ENCODE data around the gene UHRF1.
"Not testable (repeated sequence)": the region's sequence is repeated elsewhere in the genome, so short reads cannot be mapped to it uniquely, and the experiment has no call there.

UHRF1 gene

DNA sequence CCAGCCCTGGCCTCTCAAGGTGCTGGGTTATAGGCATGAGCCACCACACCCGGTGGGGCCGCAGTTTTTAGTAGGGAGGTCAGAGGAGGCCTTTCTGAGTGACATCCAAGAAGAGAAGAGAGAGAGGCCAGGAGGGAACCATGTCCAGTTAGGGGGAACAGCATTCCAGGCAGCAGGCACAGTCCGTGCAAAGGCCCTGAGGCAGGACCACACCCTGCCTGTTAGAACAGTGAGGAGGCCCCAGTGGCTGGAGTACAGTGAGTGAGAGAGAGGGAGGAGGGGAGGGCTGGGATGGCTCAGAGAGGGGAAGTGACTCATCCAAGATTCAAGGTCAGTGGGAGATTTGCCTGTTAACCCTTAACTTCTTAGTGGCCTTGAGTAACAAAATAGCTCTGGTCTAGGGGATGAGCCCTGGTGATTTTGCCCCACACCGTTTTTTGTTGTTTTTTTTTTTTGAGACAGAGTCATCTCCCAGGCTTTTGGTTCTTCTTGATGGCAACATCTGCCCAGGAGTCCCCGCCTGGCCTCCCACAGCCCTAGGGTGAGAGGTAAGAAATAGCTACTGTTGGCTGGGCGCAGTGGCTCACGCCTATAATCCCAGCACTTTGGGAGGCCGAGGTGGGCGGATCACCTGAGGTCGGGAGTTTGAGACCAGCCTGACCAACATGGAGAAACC lies 39.1 kb upstream of the UHRF1 start:
- in situ Hi-C loops (cut with HindIII; ENCODE audit: low sequenced_read_pairs): no loop called here
- TF ChIP-seq, protein P1, sequence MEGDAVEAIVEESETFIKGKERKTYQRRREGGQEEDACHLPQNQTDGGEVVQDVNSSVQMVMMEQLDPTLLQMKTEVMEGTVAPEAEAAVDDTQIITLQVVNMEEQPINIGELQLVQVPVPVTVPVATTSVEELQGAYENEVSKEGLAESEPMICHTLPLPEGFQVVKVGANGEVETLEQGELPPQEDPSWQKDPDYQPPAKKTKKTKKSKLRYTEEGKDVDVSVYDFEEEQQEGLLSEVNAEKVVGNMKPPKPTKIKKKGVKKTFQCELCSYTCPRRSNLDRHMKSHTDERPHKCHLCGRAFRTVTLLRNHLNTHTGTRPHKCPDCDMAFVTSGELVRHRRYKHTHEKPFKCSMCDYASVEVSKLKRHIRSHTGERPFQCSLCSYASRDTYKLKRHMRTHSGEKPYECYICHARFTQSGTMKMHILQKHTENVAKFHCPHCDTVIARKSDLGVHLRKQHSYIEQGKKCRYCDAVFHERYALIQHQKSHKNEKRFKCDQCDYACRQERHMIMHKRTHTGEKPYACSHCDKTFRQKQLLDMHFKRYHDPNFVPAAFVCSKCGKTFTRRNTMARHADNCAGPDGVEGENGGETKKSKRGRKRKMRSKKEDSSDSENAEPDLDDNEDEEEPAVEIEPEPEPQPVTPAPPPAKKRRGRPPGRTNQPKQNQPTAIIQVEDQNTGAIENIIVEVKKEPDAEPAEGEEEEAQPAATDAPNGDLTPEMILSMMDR (IDR thresholded peaks at IDR 0.05; ENCODE audit: low read depth, low read length, missing control alignments): no peak
- no peak overlapping the region for H3K4me3 ChIP-seq (ENCODE audit: low read depth, low read length)
- DNase-seq (ENCODE audit: low read depth): peak; percentile 46

DNA sequence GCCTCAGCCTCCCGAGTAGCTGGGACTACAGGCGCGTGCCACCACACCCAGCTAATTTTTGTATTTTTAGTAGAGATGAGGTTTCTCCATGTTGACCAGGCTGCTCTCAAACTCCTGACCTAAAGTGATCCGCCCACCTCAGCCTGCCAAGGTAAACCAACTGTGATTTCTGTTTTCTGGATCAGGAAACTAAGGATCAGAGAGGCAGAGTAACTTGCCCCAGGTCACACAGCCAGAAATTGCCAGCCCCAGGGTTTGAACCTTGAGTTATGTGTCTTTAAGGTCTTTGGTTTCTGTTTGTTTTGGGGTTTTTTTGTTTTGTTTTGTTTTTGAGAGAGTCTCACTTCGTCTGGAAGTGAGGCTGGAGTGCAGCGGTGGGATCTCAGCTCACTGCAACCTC lies 37.6 kb upstream of the UHRF1 start:
- in situ Hi-C loops (cut with HindIII; ENCODE audit: low sequenced_read_pairs): no loop called here
- no peak for DNase-seq (ENCODE audit: low read depth)
- no peak overlapping the region for H3K4me3 ChIP-seq (ENCODE audit: low read depth, low read length)
- TF ChIP-seq, protein P1 (IDR thresholded peaks at IDR 0.05; ENCODE audit: low read depth, low read length, missing control alignments): no peak

GRCh38 chr19:4873930-4874329 lies 35.4 kb upstream of the UHRF1 start:
- in situ Hi-C loops (cut with HindIII; ENCODE audit: low sequenced_read_pairs): no loop called here
- TF ChIP-seq, protein P1 (IDR thresholded peaks at IDR 0.05; ENCODE audit: low read depth, low read length, missing control alignments): no peak
- DNase-seq (ENCODE audit: low read depth): no peak
- H3K4me3 ChIP-seq (ENCODE audit: low read depth, low read length): no peak overlapping the region

DNA sequence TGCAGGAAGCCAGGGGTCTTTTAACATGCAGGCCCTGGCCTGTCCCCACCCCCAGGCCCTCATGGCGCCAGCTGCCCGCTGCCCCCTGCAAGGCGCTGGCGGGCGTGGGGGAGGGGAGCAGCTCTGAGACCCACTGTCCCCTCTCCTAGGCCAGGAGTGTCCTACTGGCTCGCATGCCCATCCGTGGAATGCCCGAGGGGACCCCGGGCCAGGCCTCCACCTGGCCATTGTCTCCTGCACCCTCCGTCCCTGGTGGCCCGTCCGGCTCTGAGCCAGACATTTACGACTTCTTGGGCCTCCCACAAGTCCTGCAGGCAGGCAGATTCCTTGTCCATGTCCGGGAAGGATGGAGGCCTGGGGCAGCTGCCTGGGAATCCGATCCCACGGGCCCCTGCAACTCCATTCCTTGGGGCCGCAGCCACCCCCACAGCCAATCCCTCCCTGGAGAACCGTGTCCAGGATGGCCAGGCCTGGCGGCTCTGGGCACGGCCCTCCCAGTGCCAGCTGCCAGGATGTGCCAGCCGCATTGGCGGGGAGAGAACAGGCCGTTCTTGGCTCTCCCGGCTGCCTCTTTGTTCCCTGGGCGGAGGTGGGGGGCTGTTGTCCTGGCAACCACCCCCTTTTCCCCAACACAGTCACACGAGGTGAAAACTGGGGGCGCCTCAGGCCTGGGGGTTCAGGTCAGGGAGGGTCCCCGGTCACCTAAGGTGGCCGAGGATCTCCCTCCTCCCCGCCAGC lies 31.4 kb upstream of the UHRF1 start:
- TF ChIP-seq, protein P1 (IDR thresholded peaks at IDR 0.05; ENCODE audit: low read depth, low read length, missing control alignments): no peak
- in situ Hi-C loops (cut with HindIII; ENCODE audit: low sequenced_read_pairs): no loop called here
- no peak for DNase-seq (ENCODE audit: low read depth)
- no peak overlapping the region for H3K4me3 ChIP-seq (ENCODE audit: low read depth, low read length)

GRCh38 chr19:4878491-4878968 lies 30.8 kb upstream of the UHRF1 start:
- no peak overlapping the region for H3K4me3 ChIP-seq (ENCODE audit: low read depth, low read length)
- no peak for DNase-seq (ENCODE audit: low read depth)
- TF ChIP-seq, protein P1 (IDR thresholded peaks at IDR 0.05; ENCODE audit: low read depth, low read length, missing control alignments): no peak
- in situ Hi-C loops (cut with HindIII; ENCODE audit: low sequenced_read_pairs): no loop called here

GRCh38 chr19:4879041-4879440 lies 30.3 kb upstream of the UHRF1 start:
- in situ Hi-C loops (cut with HindIII; ENCODE audit: low sequenced_read_pairs): no loop called here
- no peak for DNase-seq (ENCODE audit: low read depth)
- no peak overlapping the region for H3K4me3 ChIP-seq (ENCODE audit: low read depth, low read length)

GRCh38 chr19:4882874-4883273 lies 26.4 kb upstream of the UHRF1 start:
- DNase-seq (ENCODE audit: low read depth); H3K4me3 ChIP-seq (ENCODE audit: low read depth, low read length); in situ Hi-C loops (cut with HindIII; ENCODE audit: low sequenced_read_pairs): not testable (repeated sequence)

More at GRCh38 chr19:4879041-4879440, 30.3 kb upstream of the UHRF1 start:
- TF ChIP-seq, protein P1 (IDR thresholded peaks at IDR 0.05; ENCODE audit: low read depth, low read length, missing control alignments): no peak

DNA sequence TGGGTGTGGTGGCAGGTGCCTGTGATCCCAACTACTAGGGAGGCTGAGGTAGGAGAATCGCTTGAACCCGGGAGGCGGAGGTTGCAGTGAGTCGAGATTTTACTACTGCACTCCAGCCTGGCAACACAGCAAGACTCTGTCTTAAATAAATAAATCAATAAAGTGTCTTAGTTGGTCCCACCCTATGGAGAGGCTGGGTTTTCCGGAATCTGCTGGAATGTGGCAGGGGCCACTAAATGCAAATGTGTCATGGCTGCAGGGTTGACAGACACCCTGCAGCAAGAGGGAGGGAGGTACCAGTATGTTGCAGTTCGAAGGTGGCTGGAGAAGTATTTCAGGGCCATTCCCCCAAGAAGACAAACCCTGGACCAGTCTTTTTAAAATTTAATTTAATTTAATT lies 24.3 kb upstream of the UHRF1 start:
- H3K4me3 ChIP-seq (ENCODE audit: low read depth, low read length); DNase-seq (ENCODE audit: low read depth); in situ Hi-C loops (cut with HindIII; ENCODE audit: low sequenced_read_pairs): not testable (repeated sequence)

DNA sequence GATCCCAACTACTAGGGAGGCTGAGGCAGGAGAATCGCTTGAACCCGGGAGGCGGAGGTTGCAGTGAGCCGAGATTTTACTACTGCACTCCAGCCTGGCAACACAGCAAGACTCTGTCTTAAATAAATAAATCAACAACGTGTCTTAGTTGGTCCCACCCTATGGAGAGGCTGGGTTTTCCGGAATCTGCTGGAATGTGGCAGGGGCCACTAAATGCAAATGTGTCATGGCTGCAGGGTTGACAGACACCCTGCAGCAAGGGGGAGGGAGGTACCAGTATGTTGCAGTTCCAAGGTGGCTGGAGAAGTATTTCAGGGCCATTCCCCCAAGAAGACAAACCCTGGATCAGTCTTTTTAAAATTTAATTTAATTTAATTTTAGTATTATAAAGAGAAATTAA lies 21.5 kb upstream of the UHRF1 start:
- in situ Hi-C loops (cut with HindIII; ENCODE audit: low sequenced_read_pairs); DNase-seq (ENCODE audit: low read depth); H3K4me3 ChIP-seq (ENCODE audit: low read depth, low read length): not testable (repeated sequence)
